Osteocyte (in vitro differentiated cells): ENCODE results near the gene ITPR1. TPM values are rescaled to one million over a fixed set of nuclear protein-coding genes. Genes with fewer than 3 reads are reported as not detected.
"Not testable (repeated sequence)": the region's sequence is repeated elsewhere in the genome, so short reads cannot be mapped to it uniquely, and the experiment has no call there.

Experiments used
- DNase-seq: peaks from one replicate; pipeline ENCODE4 v3.0.0; 2021; ENCODE audit warnings: mixed read lengths; ENCODE audit not compliant: unreplicated experiment; ENCODE audit errors: extremely low spot score
- H3K27ac Mint-ChIP-seq: one replicate; pipeline ENCODE4 v1.8.0; 2021; ENCODE audit warnings: mild to moderate bottlenecking, mixed read lengths; ENCODE audit not compliant: unreplicated experiment
- H3K27me3 Mint-ChIP-seq: one replicate; pipeline ENCODE4 v1.8.0; 2021; ENCODE audit warnings: mixed read lengths; ENCODE audit not compliant: unreplicated experiment
- H3K36me3 Mint-ChIP-seq: one replicate; pipeline ENCODE4 v1.8.0; 2021; ENCODE audit warnings: mixed read lengths; ENCODE audit not compliant: unreplicated experiment
- H3K4me1 Mint-ChIP-seq: one replicate; pipeline ENCODE4 v1.8.0; 2021; ENCODE audit warnings: mixed read lengths; ENCODE audit not compliant: unreplicated experiment
- H3K4me3 Mint-ChIP-seq: one replicate; pipeline ENCODE4 v1.8.0; 2021; ENCODE audit warnings: mild to moderate bottlenecking, moderate library complexity, mixed read lengths; ENCODE audit not compliant: unreplicated experiment
- H3K9me3 Mint-ChIP-seq: one replicate; pipeline ENCODE4 v1.8.0; 2021; ENCODE audit warnings: mixed read lengths; ENCODE audit not compliant: unreplicated experiment
- CTCF ChIP-seq: fragments of 200-600 bp; sonication (generic); IDR thresholded peaks from 2 replicates; pipeline ENCODE4 v1.5.0; 2021; ENCODE audit warnings: antibody characterized with exemption, mild to moderate bottlenecking, moderate library complexity
- total RNA-seq: library from RNA; stranded (reverse); gene quantifications from 2 replicates; pipeline ENCODE4 v1.2.1, GENCODE V29; 2021

The ITPR1 gene
- total RNA-seq, 1 donor from 2014 or later: 34.3 TPM

GRCh38 chr3:4596612-4597011 is 103.5 kb downstream of the ITPR1 start:
- Mint-ChIP-seq H3K9me3 (no peaks in the 10 kb centered on the region), H3K27ac (peak overlapping the region; percentile 86), H3K4me1 (peaks cover 20% of the 10 kb centered on the region), H3K36me3 (no peaks in the 10 kb centered on the region), H3K27me3 (no peaks in the 10 kb centered on the region), H3K4me3 (no peak overlapping the region)
- no peak for DNase-seq
- no peak for TF ChIP-seq CTCF

GRCh38 chr3:4597208-4597985 is 104.2 kb downstream of the ITPR1 start:
- no peak for DNase-seq
- Mint-ChIP-seq H3K27ac (peak overlapping the region; percentile 86), H3K36me3 (no peaks in the 10 kb centered on the region), H3K9me3 (no peaks in the 10 kb centered on the region), H3K27me3 (no peaks in the 10 kb centered on the region), H3K4me3 (no peak overlapping the region), H3K4me1 (peaks cover 20% of the 10 kb centered on the region)
- no peak for TF ChIP-seq CTCF

GRCh38 chr3:4598232-4598631 is 105.1 kb downstream of the ITPR1 start:
- not testable (repeated sequence) for H3K4me3 Mint-ChIP-seq, H3K27ac Mint-ChIP-seq, H3K9me3 Mint-ChIP-seq, DNase-seq, H3K27me3 Mint-ChIP-seq, H3K36me3 Mint-ChIP-seq
- peaks cover 20% of the 10 kb centered on the region for H3K4me1 Mint-ChIP-seq

- DNase-seq: no peak
- H3K27me3 Mint-ChIP-seq: no peaks in the 10 kb centered on the region
- no peak overlapping the region for H3K27ac Mint-ChIP-seq
- TF ChIP-seq CTCF: no peak
- no peaks in the 10 kb centered on the region for H3K9me3 Mint-ChIP-seq
- peaks cover 20% of the 10 kb centered on the region for H3K4me1 Mint-ChIP-seq
- no peaks in the 10 kb centered on the region for H3K36me3 Mint-ChIP-seq
- no peak overlapping the region for H3K4me3 Mint-ChIP-seq
These were observed 106.5 kb downstream of the ITPR1 start for GRCh38 chr3:4599612-4600011.

- no peaks in the 10 kb centered on the region for H3K27me3 Mint-ChIP-seq
- H3K9me3 Mint-ChIP-seq: no peaks in the 10 kb centered on the region
- no peaks in the 10 kb centered on the region for H3K36me3 Mint-ChIP-seq
- H3K27ac Mint-ChIP-seq: no peak overlapping the region
- TF ChIP-seq CTCF: no peak
- peaks cover 20% of the 10 kb centered on the region for H3K4me1 Mint-ChIP-seq
- H3K4me3 Mint-ChIP-seq: no peak overlapping the region
- DNase-seq: no peak
These were observed 107.3 kb downstream of the ITPR1 start for GRCh38 chr3:4600493-4600892.
